Measurements from ENCODE around the gene DCAF12L2. TPM values are rescaled to one million over a fixed set of nuclear protein-coding genes. Genes with fewer than 3 reads are reported as not detected.

DCAF12L2 gene
- total and polyA plus RNA-seq, 2 donors (not counting 3 experiments of a cell fraction or from before 2014, with no cell fraction given) = 0.04 TPM; not detected in 1

DNA sequence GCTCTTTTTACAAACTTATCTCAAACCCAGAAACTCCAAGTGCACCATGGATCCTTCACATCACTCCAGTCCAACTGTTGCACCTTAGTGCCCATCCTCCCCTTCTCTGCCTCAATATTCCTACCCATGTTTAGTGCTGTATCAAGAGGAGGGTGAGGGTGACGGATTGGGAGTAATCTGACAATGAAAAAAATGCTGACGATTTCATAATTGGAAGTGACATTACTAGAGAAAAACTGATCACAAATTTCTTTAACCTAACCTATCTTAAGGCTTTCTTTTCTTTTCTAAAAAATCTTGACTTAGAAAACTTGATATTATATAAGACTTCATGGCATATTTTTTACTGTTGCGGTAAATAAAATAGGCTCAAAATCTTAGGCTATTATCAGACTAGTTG lies 1.5 kb upstream of the DCAF12L2 start:
- CTCF ChIA-PET = no interaction called here
- Histone ChIP-seq H3K9ac (replicated peaks; ENCODE audit: extremely low read depth, insufficient read depth, low read length) (no peak overlapping the region), H3K27me3 (ENCODE audit: control insufficient read depth in 2 of 2, insufficient read depth in 2 of 2, low read length in 2 of 2) (no peaks in the 10 kb centered on the region), H4K20me1 (replicated peaks; ENCODE audit: control insufficient read depth, extremely low read depth, insufficient read depth, low read length) (no peaks in the 10 kb centered on the region), H2AFZ (ENCODE audit: low read depth, low read length) (no peak overlapping the region), H3K9me3 (replicated peaks; ENCODE audit: control insufficient read depth, insufficient read depth, low read length) (no peaks in the 10 kb centered on the region), H3K27ac (ENCODE audit: insufficient read depth, low read depth, low read length) (no peak overlapping the region), H3K9me1 (replicated peaks; ENCODE audit: control insufficient read depth, extremely low read depth, insufficient read depth, low read length) (no peaks in the 10 kb centered on the region), H3K79me2 (ENCODE audit: control insufficient read depth, insufficient read depth, low read length) (no peaks in the 10 kb centered on the region), H3K4me1 (ENCODE audit: control insufficient read depth, extremely low read depth, insufficient read depth, low read length) (no peaks in the 10 kb centered on the region), H3K4me3 (replicated peaks in 1 of 3; ENCODE audit: insufficient read depth in 1 of 3, low read depth in 1 of 3, low read length in 3 of 3) (no peak overlapping the region), H3K4me2 (ENCODE audit: insufficient read depth, low read length) (no peak overlapping the region), H3K36me3 (ENCODE audit: control insufficient read depth in 2 of 2, extremely low read depth in 1 of 2, insufficient read depth in 2 of 2, low read length in 2 of 2) (no peaks in the 10 kb centered on the region)
- no peak for DNase-seq (ENCODE audit: low read depth, low spot score)
- POLR2A ChIA-PET = no interaction called here
- dilution Hi-C loops (cut with MboI; ENCODE audit: extremely low pct_ligation_motif_present, low sequenced_read_pairs) (no loop called here), intact Hi-C loops (cut with micrococcal nuclease) (no loop called here)
- TF ChIP-seq POLR2AphosphoS5 (IDR thresholded peaks at IDR 0.05; ENCODE audit: insufficient read depth, low read depth, low read length) (no peak), MYC (IDR thresholded peaks at IDR 0.05; ENCODE audit: low read depth, low read length) (no peak), EZH2 (IDR thresholded peaks at IDR 0.05; ENCODE audit: borderline replicate concordance, low read depth, low read length, severe bottlenecking) (no peak), FOS (IDR thresholded peaks at IDR 0.05; ENCODE audit: borderline replicate concordance, insufficient read depth, low read length) (no peak), JUN (IDR thresholded peaks at IDR 0.05; ENCODE audit: borderline replicate concordance, insufficient read depth, insufficient read length, low read depth) (no peak), GATA2 (IDR thresholded peaks at IDR 0.05; ENCODE audit: insufficient read depth, insufficient read length, low read depth, low read length) (no peak), POLR2A (IDR thresholded peaks at IDR 0.05; ENCODE audit: low read depth, low read length) (no peak)
- TF ChIP-seq, protein P1, sequence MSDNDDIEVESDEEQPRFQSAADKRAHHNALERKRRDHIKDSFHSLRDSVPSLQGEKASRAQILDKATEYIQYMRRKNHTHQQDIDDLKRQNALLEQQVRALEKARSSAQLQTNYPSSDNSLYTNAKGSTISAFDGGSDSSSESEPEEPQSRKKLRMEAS (IDR thresholded peaks at IDR 0.05; ENCODE audit: insufficient read depth, insufficient read length) = no peak
- TF ChIP-seq, protein P2, sequence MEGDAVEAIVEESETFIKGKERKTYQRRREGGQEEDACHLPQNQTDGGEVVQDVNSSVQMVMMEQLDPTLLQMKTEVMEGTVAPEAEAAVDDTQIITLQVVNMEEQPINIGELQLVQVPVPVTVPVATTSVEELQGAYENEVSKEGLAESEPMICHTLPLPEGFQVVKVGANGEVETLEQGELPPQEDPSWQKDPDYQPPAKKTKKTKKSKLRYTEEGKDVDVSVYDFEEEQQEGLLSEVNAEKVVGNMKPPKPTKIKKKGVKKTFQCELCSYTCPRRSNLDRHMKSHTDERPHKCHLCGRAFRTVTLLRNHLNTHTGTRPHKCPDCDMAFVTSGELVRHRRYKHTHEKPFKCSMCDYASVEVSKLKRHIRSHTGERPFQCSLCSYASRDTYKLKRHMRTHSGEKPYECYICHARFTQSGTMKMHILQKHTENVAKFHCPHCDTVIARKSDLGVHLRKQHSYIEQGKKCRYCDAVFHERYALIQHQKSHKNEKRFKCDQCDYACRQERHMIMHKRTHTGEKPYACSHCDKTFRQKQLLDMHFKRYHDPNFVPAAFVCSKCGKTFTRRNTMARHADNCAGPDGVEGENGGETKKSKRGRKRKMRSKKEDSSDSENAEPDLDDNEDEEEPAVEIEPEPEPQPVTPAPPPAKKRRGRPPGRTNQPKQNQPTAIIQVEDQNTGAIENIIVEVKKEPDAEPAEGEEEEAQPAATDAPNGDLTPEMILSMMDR (IDR thresholded peaks at IDR 0.05; ENCODE audit: extremely low read depth in 1 of 2, insufficient read depth in 1 of 2, low read depth in 1 of 2, low read length in 2 of 2) = no peak
- no peak for FAIRE-seq
- BruUV-seq (replicated peaks) = no TSS peak
